NOMO-1 treated with dmso at 0.1 percent for 144 hours (cell line): Measurements from ENCODE around the gene POU6F2.

Experiments used
- DNase-seq: peaks from one replicate; lab custom pipeline; 2025; ENCODE audit not compliant: unreplicated experiment; lab: John Stamatoyannopoulos, UW

POU6F2 gene

DNA sequence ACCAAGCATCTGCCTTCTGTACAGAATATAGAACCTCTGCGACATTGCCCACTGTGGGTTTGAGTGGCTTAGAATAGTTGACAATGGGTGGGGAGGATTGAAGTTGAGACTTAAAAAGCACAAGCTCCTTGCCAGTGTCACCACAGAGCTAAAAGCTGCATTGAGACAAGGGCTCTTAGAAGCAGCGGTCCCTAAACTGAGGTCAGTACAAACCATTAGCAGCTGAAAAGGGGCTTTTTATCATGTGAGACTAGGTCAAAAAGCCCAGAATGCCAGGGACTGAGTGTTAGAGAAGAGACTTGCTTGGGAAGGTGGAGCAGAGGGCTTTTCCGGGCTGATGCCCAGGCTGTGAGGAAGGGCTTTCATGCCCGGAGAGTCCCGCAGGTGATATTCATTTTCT, 91.3 kb downstream of the POU6F2 start:
- no peak for DNase-seq

DNA sequence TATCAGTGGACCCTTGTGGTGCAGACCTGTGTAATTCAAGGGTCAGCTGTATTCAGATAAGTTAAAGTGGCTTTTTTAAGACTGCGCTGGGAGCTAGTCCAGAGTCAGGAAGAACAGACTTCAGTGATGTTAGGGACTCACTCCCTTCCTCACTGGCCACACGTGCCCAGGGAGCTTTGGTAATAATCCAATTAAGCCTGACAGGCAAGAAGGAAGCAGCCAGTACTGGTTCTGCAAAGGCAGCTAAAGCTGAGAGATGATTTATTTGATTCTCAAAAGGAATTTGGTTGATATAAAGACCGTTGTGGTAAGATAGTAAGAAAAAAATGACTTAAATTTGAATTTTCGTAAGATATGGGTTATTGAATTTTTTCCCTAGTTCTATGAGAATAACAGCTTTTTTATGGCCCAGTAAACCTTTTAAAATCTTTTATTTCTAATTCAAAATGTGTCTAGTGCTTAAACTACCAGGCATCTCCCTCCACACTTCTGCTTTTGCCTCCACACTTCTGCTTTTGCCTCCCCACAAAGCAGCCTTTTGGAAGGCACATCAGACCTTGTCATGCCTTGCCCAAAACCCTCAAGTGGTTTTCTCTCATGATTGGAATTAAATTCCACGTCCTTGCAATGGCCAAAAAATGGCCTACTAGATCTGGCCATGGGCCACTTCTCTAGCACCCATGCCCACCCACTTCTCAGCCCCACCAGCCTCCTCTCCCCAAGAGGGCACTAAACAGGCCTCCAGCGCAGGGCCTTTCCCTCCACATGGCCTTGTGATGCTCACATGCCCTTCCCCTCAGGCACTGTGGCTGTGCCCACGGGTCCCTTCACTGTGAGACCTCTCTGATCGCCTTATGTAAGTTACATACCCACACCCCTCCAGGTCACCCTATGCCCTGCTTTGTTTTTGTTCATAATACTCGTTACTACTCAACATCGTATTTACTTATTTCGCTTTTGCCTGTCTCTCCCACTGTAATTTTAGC, 92.5 kb downstream of the POU6F2 start:
- peak; percentile 80 for DNase-seq

DNA sequence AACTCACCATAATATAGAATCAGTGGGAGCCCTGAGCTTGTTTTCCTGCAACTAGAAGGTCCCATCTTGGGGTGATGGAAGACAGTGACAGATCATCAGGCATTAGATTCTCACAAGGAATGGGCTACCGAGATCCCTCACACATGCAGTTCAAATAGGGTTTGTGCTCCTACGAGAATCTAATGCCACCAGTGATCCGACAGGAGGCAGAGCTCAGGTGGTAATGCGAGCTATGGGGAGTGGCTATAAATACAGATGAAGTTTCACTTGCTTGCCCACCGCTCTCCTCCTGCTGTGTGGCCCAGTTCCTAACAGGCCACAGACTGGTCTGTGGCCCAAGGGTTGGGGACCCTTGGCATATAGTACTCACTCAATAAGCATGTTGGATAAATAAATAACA, 93.4 kb downstream of the POU6F2 start:
- no peak for DNase-seq

GRCh38 chr7:39073432-39073831, 95.7 kb downstream of the POU6F2 start:
- DNase-seq = no peak

GRCh38 chr7:39075210-39075609, 97.5 kb downstream of the POU6F2 start:
- DNase-seq = no peak

DNA sequence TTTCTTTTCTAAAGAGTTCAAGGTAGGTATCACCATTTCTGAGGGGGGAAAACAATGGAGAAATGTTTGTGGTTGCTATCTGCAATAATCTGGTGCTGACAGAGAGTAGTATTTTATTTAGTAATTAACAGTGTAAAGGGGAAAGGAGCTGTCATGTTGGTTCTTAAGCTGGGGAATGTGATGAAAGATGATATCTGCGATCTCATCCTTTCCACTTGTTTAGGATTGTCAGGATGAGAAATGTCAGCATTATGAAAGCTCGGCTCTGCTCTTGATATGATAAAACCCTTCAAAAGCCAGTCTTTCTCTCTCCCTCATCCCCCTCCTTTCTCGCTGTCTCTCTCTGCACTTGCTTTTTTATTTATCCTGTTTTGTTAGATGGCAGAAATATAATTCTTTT, 106.1 kb downstream of the POU6F2 start:
- no peak for DNase-seq

GRCh38 chr7:39084349-39084748, 106.6 kb downstream of the POU6F2 start:
- DNase-seq = no peak

- DNase-seq = no peak
Observed at GRCh38 chr7:39085189-39085588, 107.5 kb downstream of the POU6F2 start.

GRCh38 chr7:39085590-39086049, 107.9 kb downstream of the POU6F2 start:
- DNase-seq = no peak

DNA sequence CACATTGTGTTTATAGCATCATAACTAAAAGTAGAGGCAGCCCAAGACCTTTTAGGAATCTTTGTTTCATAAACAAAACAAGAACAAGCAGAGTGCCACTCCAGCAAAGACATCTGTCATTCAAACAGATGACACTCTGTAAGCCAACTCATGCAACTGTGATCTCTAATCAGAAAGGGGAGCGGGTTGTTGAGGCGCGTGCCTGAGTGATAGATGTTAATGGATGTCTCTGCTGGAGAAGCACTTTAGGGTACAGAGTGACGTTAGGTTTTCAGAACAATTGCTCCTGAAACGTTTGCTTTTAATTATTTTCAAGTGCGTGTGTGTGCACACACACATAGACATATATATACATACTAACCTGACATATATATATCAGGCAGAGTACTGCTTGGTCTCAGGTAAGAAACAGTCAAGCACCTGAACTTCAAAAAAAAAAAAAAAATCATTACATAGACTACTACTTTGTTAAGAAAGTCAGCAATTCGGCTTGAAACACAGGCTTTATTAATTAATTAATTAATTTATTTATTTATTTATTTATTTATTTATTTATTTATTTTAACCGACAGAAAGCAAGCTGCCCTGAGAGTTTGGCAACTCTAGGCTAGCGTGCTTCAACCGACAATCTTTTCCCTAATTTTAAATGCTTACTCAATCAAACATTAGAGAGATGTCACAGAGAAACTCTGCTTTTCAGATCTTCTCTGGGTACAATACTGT, 109.1 kb downstream of the POU6F2 start:
- no peak for DNase-seq

GRCh38 chr7:39088730-39089593, 111.3 kb downstream of the POU6F2 start:
- DNase-seq = no peak

GRCh38 chr7:39091145-39091544, 113.4 kb downstream of the POU6F2 start:
- DNase-seq = no peak

GRCh38 chr7:39091774-39092173, 114.1 kb downstream of the POU6F2 start:
- DNase-seq = no peak

- DNase-seq = no peak
Observed at GRCh38 chr7:39094731-39095130, 117.0 kb downstream of the POU6F2 start.

GRCh38 chr7:39095875-39096619, 118.3 kb downstream of the POU6F2 start:
- no peak for DNase-seq

DNA sequence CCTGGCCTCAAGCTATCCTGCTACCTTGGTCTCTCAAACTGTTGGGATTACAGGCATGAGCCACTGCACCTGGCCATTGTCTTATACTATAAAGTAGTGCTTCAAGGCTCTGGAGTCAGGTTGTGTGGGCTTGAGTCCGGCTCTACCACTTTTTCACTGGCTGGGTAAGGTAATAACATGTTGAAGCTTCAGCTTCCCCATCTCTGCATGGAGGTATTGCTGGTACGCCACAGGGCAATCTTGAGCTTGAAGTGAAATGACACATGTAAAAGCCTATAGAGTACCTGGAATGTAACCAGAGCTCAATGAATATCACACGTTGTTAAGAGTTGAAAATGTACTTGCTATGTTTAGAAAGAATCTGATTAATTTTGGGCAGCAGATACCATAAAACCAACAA, 120.8 kb downstream of the POU6F2 start:
- DNase-seq = no peak

- no peak for DNase-seq
Observed at GRCh38 chr7:39099146-39099545, 121.4 kb downstream of the POU6F2 start.

- no peak for DNase-seq
Observed at GRCh38 chr7:39100270-39100669, 122.6 kb downstream of the POU6F2 start.

- no peak for DNase-seq
Observed at GRCh38 chr7:39102234-39102633, 124.5 kb downstream of the POU6F2 start.

DNA sequence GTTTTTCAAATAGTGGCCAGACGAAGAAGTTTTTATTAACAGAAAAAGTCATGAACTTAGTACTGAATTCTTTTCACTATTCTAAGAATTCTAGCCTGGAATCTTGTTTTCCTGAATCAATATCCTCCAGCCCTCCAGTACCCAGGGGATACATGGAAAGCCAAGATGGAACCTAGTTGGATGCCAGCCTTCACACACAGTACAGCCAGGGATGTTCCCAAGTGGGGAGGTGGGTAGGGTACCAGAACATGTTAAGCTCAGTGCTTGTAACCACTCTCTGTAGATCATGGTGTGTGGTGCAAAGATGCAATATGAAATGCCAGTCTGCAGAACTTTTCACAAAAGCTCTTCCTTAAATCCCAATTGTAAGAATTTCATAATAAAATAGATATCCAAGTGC, 128.0 kb downstream of the POU6F2 start:
- DNase-seq = no peak
